Vagina (tissue), 2 donors: ENCODE measurements around the gene KCNIP4.

Experiments
- CTCF ChIP-seq, 3 experiments: fragments of 450-650 bp in 2 of 3; fragments of 200-600 bp in 1 of 3; sonication (generic) in 1 of 3; IDR thresholded peaks; one replicate each; pipeline ENCODE4 v1.5.1; 2017 to 2019; ENCODE audit warnings: antibody characterized with exemption in 3 of 3, mild to moderate bottlenecking in 2 of 3, moderate library complexity in 2 of 3
- POLR2A ChIP-seq, 2 donors: fragments of 450-650 bp; IDR thresholded peaks; one replicate each; pipeline ENCODE4 v1.6.1; 2017; ENCODE audit warnings: antibody characterized with exemption in 2 of 2, mild to moderate bottlenecking in 2 of 2, moderate library complexity in 2 of 2
- POLR2AphosphoS5 ChIP-seq, 2 donors: sonication (generic); formaldehyde crosslinking; IDR thresholded peaks; one replicate each; pipeline ENCODE4 v1.9.0; 2017; ENCODE audit warnings: antibody characterized with exemption in 2 of 2, mild to moderate bottlenecking in 2 of 2, low read depth in 1 of 2; ENCODE audit not compliant: insufficient read depth in 1 of 2

- no peak for TF ChIP-seq POLR2A (IDR thresholded peaks at IDR 0.05)
- no peak for TF ChIP-seq POLR2AphosphoS5 (IDR thresholded peaks at IDR 0.05; ENCODE audit: insufficient read depth in 1 of 2, low read depth in 1 of 2)
- TF ChIP-seq CTCF (IDR thresholded peaks at IDR 0.05): no peak
Observed at GRCh38 chr4:21638171-21638725, 310.3 kb downstream of the KCNIP4 start.
